ENCODE measurements around the gene PPP1R14C.

GRCh38 chr6:150251566-150252186 lies 108.8 kb downstream of the PPP1R14C start:
- TF ChIP-seq EZH2 (IDR thresholded peaks at IDR 0.05; ENCODE audit: insufficient read depth, poor library complexity, severe bottlenecking) (no peak), EZH2phosphoT487 (IDR thresholded peaks at IDR 0.05; ENCODE audit: insufficient read depth, low read depth) (no peak)

Data from GM23248 (cell line).